ENCODE results near the gene TPPP2.

DNA sequence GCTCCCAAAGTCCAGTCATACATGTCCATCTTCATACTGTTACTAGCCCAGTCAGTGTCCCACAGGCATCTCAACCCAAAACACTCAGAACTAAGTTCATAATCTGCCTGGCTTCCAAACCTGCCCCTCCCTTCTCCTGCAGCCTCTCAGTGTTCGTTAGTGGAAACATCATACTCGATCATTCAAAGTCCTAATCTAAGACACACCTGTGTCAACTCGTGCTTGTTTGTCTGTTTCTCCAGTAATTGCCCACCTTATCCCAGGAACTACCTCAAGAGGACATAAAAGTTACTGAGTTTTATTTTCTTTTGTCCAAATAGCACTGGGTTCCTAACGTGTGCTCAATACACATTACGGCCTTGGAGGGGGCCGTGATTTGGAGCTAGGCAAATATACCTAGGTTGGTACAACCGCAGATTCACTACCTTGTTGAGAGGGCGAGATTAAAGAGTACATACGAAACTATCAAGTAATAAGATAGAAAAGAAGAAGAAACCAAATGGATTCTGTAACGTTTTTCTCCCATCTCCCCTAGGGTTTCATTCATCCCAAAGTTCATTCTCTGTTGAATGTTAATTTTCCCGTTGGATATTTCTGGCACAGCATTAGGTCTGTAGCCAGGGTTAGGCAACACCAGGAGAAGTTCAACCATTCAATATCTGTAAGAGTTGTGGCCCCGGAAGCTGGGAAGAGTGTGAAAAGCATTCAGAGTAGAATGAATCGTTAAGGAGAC lies 30.8 kb downstream of the TPPP2 start:
- TF ChIP-seq POLR2A (IDR thresholded peaks at IDR 0.05; ENCODE audit: low read length) (no peak), GATA1 (IDR thresholded peaks at IDR 0.05; ENCODE audit: low read depth, low read length) (no peak)

Measured in erythroblast (primary cell).